ENCODE measurements around the gene ZNF548.

The ZNF548 gene

DNA sequence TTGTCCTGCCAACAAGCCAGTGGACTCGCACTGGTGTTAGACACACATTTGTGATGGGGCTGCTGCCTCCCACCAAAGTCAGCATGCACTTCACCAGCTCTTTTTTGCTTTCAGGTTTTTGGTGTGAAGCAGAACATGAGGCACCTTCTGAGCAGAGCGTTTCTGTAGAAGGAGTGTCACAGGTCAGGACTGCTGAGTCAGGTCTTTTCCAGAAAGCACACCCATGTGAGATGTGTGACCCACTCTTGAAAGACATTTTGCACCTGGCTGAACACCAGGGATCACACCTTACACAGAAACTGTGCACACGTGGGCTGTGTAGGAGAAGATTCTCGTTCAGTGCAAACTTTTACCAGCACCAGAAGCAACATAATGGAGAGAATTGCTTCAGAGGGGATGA is 33.7 kb upstream of the ZNF548 start:
- TF ChIP-seq ZC3H10 (CRISPR knock-in tag; IDR thresholded peaks at IDR 0.05) (no peak), ZNF70 (CRISPR knock-in tag; IDR thresholded peaks at IDR 0.05) (no peak), ZFP3 (CRISPR knock-in tag; IDR thresholded peaks at IDR 0.05) (no peak), BACH2 (CRISPR knock-in tag; IDR thresholded peaks at IDR 0.05; ENCODE audit: borderline replicate concordance) (no peak)
- TF ChIP-seq, protein P1, sequence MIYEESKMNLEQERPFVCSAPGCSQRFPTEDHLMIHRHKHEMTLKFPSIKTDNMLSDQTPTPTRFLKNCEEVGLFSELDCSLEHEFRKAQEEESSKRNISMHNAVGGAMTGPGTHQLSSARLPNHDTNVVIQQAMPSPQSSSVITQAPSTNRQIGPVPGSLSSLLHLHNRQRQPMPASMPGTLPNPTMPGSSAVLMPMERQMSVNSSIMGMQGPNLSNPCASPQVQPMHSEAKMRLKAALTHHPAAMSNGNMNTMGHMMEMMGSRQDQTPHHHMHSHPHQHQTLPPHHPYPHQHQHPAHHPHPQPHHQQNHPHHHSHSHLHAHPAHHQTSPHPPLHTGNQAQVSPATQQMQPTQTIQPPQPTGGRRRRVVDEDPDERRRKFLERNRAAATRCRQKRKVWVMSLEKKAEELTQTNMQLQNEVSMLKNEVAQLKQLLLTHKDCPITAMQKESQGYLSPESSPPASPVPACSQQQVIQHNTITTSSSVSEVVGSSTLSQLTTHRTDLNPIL (CRISPR knock-in tag; IDR thresholded peaks at IDR 0.05; ENCODE audit: low read depth) = no peak
- TF ChIP-seq, protein P2, sequence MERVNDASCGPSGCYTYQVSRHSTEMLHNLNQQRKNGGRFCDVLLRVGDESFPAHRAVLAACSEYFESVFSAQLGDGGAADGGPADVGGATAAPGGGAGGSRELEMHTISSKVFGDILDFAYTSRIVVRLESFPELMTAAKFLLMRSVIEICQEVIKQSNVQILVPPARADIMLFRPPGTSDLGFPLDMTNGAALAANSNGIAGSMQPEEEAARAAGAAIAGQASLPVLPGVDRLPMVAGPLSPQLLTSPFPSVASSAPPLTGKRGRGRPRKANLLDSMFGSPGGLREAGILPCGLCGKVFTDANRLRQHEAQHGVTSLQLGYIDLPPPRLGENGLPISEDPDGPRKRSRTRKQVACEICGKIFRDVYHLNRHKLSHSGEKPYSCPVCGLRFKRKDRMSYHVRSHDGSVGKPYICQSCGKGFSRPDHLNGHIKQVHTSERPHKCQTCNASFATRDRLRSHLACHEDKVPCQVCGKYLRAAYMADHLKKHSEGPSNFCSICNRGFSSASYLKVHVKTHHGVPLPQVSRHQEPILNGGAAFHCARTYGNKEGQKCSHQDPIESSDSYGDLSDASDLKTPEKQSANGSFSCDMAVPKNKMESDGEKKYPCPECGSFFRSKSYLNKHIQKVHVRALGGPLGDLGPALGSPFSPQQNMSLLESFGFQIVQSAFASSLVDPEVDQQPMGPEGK (CRISPR knock-in tag; IDR thresholded peaks at IDR 0.05; ENCODE audit: borderline replicate concordance) = no peak
- no peak for ATAC-seq

DNA sequence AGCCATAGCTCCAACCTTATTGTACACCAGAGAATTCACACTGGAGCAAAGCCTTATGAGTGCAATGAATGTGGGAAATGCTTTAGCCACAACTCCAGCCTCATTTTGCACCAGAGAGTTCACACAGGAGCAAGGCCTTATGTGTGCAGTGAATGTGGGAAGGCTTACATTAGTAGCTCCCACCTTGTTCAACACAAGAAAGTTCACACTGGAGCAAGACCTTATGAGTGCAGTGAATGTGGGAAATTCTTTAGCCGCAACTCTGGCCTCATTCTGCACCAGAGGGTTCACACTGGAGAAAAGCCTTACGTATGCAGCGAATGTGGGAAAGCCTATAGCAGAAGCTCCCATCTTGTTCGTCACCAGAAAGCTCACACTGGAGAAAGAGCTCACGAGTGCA is 32.2 kb upstream of the ZNF548 start:
- ATAC-seq = no peak
- no peak for TF ChIP-seq OSR1 (CRISPR knock-in tag; IDR thresholded peaks at IDR 0.05)
- no peak for TF ChIP-seq TCF4 (CRISPR knock-in tag; IDR thresholded peaks at IDR 0.05; ENCODE audit: borderline replicate concordance)
- TF ChIP-seq, protein P2 (CRISPR knock-in tag; IDR thresholded peaks at IDR 0.05; ENCODE audit: borderline replicate concordance) = no peak
- TF ChIP-seq ZNF565 (CRISPR knock-in tag; conservative IDR thresholded peaks at IDR 0.05; ENCODE audit: low read depth) = no peak
- no peak for TF ChIP-seq ZC3H10 (CRISPR knock-in tag; IDR thresholded peaks at IDR 0.05)
- no peak for TF ChIP-seq PPARA (CRISPR knock-in tag; IDR thresholded peaks at IDR 0.05; ENCODE audit: borderline replicate concordance)
- TF ChIP-seq ARNTL (CRISPR knock-in tag; IDR thresholded peaks at IDR 0.05; ENCODE audit: borderline replicate concordance, low read depth) = no peak
- no peak for TF ChIP-seq ZNF8 (CRISPR knock-in tag; IDR thresholded peaks at IDR 0.05)
- no peak for TF ChIP-seq ZFP30 (CRISPR knock-in tag; IDR thresholded peaks at IDR 0.05)
- no peak for TF ChIP-seq TOX (CRISPR knock-in tag; IDR thresholded peaks at IDR 0.05; ENCODE audit: borderline replicate concordance)
- no peak for TF ChIP-seq GLIS3 (CRISPR knock-in tag; IDR thresholded peaks at IDR 0.05)
- TF ChIP-seq ISL1 (CRISPR knock-in tag; IDR thresholded peaks at IDR 0.05) = no peak
- TF ChIP-seq ESRRG (CRISPR knock-in tag; IDR thresholded peaks at IDR 0.05) = no peak
- no peak for TF ChIP-seq ZFP3 (CRISPR knock-in tag; IDR thresholded peaks at IDR 0.05)
- no peak for TF ChIP-seq RARB (CRISPR knock-in tag; IDR thresholded peaks at IDR 0.05)
- TF ChIP-seq BACH2 (CRISPR knock-in tag; IDR thresholded peaks at IDR 0.05; ENCODE audit: borderline replicate concordance) = no peak
- TF ChIP-seq, protein P3, sequence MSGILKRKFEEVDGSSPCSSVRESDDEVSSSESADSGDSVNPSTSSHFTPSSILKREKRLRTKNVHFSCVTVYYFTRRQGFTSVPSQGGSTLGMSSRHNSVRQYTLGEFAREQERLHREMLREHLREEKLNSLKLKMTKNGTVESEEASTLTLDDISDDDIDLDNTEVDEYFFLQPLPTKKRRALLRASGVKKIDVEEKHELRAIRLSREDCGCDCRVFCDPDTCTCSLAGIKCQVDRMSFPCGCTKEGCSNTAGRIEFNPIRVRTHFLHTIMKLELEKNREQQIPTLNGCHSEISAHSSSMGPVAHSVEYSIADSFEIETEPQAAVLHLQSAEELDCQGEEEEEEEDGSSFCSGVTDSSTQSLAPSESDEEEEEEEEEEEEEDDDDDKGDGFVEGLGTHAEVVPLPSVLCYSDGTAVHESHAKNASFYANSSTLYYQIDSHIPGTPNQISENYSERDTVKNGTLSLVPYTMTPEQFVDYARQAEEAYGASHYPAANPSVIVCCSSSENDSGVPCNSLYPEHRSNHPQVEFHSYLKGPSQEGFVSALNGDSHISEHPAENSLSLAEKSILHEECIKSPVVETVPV (CRISPR knock-in tag; IDR thresholded peaks at IDR 0.05) = no peak

DNA sequence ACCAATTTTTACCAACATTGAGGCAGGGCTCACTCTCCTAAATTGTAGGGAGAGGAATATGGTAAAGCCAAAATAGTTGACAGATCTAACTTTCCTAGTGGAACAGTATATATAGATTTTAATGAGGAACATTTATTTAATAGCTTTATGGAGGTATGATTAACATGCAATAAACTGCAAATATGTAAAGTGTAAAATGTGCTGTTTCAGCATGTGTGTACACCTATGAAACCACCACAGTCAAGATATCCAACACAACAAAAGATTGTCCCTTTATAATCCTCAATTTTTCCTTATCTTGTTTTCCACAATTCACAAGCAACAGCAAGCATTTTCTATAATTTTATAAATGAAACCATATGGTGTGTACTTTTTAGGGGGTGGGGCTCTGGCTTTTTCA is 30.4 kb upstream of the ZNF548 start:
- ATAC-seq = no peak
- TF ChIP-seq TCF4 (CRISPR knock-in tag; IDR thresholded peaks at IDR 0.05; ENCODE audit: borderline replicate concordance) (no peak), RARB (CRISPR knock-in tag; IDR thresholded peaks at IDR 0.05) (no peak), CSDC2 (CRISPR knock-in tag; IDR thresholded peaks at IDR 0.05) (no peak), TOX (CRISPR knock-in tag; IDR thresholded peaks at IDR 0.05; ENCODE audit: borderline replicate concordance) (no peak)

DNA sequence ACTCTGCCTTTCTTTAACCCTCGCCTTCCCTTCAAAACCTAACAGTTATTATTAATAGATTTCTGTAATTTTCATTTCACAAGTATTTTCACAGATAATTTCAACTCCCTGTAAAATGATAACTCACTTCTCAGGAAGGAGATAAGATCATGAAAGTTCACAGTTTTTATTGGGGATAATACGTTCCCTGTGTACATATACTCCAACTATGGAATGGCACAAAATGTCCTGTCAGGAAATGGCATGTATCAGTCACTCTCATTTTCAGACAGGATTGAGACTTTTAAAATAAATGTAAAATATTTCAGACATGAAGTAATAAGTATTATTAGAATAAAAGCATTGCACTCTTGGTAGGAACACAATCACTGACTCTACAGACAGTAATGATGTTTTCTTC is 27.2 kb upstream of the ZNF548 start:
- TF ChIP-seq ESRRG (CRISPR knock-in tag; IDR thresholded peaks at IDR 0.05) (no peak), ZFP30 (CRISPR knock-in tag; IDR thresholded peaks at IDR 0.05) (no peak), SNAI2 (CRISPR knock-in tag; IDR thresholded peaks at IDR 0.05) (no peak), RARB (CRISPR knock-in tag; IDR thresholded peaks at IDR 0.05) (no peak), GLIS3 (CRISPR knock-in tag; IDR thresholded peaks at IDR 0.05) (no peak), ZFP3 (CRISPR knock-in tag; IDR thresholded peaks at IDR 0.05) (no peak), ZNF8 (CRISPR knock-in tag; IDR thresholded peaks at IDR 0.05) (no peak), ZNF70 (CRISPR knock-in tag; IDR thresholded peaks at IDR 0.05) (no peak)
- TF ChIP-seq, protein P1 (CRISPR knock-in tag; IDR thresholded peaks at IDR 0.05; ENCODE audit: low read depth) = no peak
- TF ChIP-seq, protein P4, sequence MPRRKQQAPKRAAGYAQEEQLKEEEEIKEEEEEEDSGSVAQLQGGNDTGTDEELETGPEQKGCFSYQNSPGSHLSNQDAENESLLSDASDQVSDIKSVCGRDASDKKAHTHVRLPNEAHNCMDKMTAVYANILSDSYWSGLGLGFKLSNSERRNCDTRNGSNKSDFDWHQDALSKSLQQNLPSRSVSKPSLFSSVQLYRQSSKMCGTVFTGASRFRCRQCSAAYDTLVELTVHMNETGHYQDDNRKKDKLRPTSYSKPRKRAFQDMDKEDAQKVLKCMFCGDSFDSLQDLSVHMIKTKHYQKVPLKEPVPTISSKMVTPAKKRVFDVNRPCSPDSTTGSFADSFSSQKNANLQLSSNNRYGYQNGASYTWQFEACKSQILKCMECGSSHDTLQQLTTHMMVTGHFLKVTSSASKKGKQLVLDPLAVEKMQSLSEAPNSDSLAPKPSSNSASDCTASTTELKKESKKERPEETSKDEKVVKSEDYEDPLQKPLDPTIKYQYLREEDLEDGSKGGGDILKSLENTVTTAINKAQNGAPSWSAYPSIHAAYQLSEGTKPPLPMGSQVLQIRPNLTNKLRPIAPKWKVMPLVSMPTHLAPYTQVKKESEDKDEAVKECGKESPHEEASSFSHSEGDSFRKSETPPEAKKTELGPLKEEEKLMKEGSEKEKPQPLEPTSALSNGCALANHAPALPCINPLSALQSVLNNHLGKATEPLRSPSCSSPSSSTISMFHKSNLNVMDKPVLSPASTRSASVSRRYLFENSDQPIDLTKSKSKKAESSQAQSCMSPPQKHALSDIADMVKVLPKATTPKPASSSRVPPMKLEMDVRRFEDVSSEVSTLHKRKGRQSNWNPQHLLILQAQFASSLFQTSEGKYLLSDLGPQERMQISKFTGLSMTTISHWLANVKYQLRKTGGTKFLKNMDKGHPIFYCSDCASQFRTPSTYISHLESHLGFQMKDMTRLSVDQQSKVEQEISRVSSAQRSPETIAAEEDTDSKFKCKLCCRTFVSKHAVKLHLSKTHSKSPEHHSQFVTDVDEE (CRISPR knock-in tag; IDR thresholded peaks at IDR 0.05) = no peak
- TF ChIP-seq, protein P5, sequence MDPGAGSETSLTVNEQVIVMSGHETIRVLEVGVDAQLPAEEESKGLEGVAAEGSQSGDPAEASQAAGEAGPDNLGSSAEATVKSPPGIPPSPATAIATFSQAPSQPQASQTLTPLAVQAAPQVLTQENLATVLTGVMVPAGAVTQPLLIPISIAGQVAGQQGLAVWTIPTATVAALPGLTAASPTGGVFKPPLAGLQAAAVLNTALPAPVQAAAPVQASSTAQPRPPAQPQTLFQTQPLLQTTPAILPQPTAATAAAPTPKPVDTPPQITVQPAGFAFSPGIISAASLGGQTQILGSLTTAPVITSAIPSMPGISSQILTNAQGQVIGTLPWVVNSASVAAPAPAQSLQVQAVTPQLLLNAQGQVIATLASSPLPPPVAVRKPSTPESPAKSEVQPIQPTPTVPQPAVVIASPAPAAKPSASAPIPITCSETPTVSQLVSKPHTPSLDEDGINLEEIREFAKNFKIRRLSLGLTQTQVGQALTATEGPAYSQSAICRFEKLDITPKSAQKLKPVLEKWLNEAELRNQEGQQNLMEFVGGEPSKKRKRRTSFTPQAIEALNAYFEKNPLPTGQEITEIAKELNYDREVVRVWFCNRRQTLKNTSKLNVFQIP (CRISPR knock-in tag; IDR thresholded peaks at IDR 0.05; ENCODE audit: borderline replicate concordance, low read depth) = no peak
- no peak for ATAC-seq
